ENCODE data around the gene CD4.

Gene CD4

GRCh38 chr12:6813363-6813762 lies 24.0 kb downstream of the CD4 start:
- no peak overlapping the region for H3K4me3 ChIP-seq (ENCODE audit: low read depth, low read length)
- peaks cover 8% of the 10 kb centered on the region for H3K4me1 ChIP-seq
- TF ChIP-seq CTCF (IDR thresholded peaks at IDR 0.05; ENCODE audit: low read depth, low read length), result no peak
- no peak for DNase-seq
- H3K27me3 ChIP-seq, result no peaks in the 10 kb centered on the region
- no peaks in the 10 kb centered on the region for H3K36me3 ChIP-seq
- H3K9me3 ChIP-seq, result no peaks in the 10 kb centered on the region

- Histone ChIP-seq H3K4me3 (ENCODE audit: low read depth, low read length) (no peak overlapping the region), H3K36me3 (no peaks in the 10 kb centered on the region), H3K9me3 (no peaks in the 10 kb centered on the region), H3K27me3 (no peaks in the 10 kb centered on the region), H3K4me1 (peaks cover 28% of the 10 kb centered on the region)
- TF ChIP-seq CTCF (IDR thresholded peaks at IDR 0.05; ENCODE audit: low read depth, low read length), result no peak
- DNase-seq, result no peak
These were observed 27.3 kb downstream of the CD4 start for GRCh38 chr12:6816598-6816997.

GRCh38 chr12:6817098-6817497 lies 27.8 kb downstream of the CD4 start:
- Histone ChIP-seq H3K4me1 (peaks cover 28% of the 10 kb centered on the region), H3K4me3 (ENCODE audit: low read depth, low read length) (no peak overlapping the region), H3K36me3 (no peaks in the 10 kb centered on the region), H3K9me3 (no peaks in the 10 kb centered on the region), H3K27me3 (no peaks in the 10 kb centered on the region)
- no peak for DNase-seq
- no peak for TF ChIP-seq CTCF (IDR thresholded peaks at IDR 0.05; ENCODE audit: low read depth, low read length)

- Histone ChIP-seq H3K4me3 (ENCODE audit: low read depth, low read length) (no peak overlapping the region), H3K9me3 (no peaks in the 10 kb centered on the region), H3K27me3 (no peaks in the 10 kb centered on the region), H3K36me3 (no peaks in the 10 kb centered on the region), H3K4me1 (peaks cover 28% of the 10 kb centered on the region)
- no peak for DNase-seq
- no peak for TF ChIP-seq CTCF (IDR thresholded peaks at IDR 0.05; ENCODE audit: low read depth, low read length)
These were observed 28.4 kb downstream of the CD4 start for GRCh38 chr12:6817662-6818157.

- H3K4me1 ChIP-seq, result peaks cover 28% of the 10 kb centered on the region
- no peaks in the 10 kb centered on the region for H3K27me3 ChIP-seq
- no peak overlapping the region for H3K4me3 ChIP-seq (ENCODE audit: low read depth, low read length)
- H3K9me3 ChIP-seq, result no peaks in the 10 kb centered on the region
- no peaks in the 10 kb centered on the region for H3K36me3 ChIP-seq
- DNase-seq, result no peak
- no peak for TF ChIP-seq CTCF (IDR thresholded peaks at IDR 0.05; ENCODE audit: low read depth, low read length)
These were observed 28.9 kb downstream of the CD4 start for GRCh38 chr12:6818222-6818621.

- no peaks in the 10 kb centered on the region for H3K36me3 ChIP-seq
- H3K4me1 ChIP-seq, result peaks cover 28% of the 10 kb centered on the region
- no peaks in the 10 kb centered on the region for H3K9me3 ChIP-seq
- no peak for DNase-seq
- H3K27me3 ChIP-seq, result no peaks in the 10 kb centered on the region
- no peak overlapping the region for H3K4me3 ChIP-seq (ENCODE audit: low read depth, low read length)
- TF ChIP-seq CTCF (IDR thresholded peaks at IDR 0.05; ENCODE audit: low read depth, low read length), result no peak
These were observed 29.3 kb downstream of the CD4 start for GRCh38 chr12:6818645-6819044.
